ENCODE measurements around the gene GDPD4. TPM values are rescaled to one million over a fixed set of nuclear protein-coding genes. Genes with fewer than 3 reads are reported as not detected.
A peak's percentile ranks its signal among the peaks of the same experiment; 100 is the strongest.

GDPD4 gene
- total RNA-seq, 1 experiment from 2014 or later = not detected

DNA sequence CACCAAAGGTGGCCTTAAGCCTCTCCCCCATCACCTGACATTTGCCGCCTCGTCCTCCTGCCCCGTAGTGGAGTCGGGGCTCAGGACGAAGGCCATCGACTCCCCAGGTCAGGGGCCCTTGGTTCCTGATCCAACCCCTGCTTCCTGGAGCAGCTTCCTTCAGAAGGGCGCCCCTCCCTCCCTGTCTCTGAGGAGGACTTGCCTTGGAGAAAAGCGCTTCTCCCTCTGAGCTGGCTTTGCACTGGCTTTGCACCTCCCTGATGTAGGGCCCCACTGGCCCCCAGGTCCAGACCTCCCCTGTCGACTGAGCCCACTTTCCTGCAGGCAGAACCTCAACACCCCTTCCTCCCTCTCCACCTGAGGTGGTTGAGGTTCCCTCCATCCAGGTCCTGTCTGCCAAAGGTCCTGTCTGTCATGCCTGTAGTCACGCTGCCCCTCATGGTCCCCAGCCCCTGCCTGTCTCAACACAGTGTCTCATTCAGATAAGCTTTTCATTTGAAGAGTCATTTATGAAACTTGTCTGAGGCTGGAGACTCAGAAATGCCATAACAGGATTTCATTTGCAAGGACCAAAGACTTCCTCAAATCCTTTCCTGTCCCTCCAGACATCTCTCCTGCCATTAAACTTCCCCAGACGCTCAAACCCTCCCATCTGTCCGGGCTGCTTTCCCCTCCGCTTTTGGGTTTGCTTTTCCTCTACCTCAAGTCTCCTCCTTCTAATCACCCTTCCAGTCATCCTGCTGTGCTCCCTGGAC lies 95.0 kb downstream of the GDPD4 start:
- no peaks in the 10 kb centered on the region for H3K9me3 Mint-ChIP-seq (ENCODE audit: unreplicated experiment)
- peak overlapping the region; percentile 17 for H3K27ac Mint-ChIP-seq (ENCODE audit: low read depth, unreplicated experiment)
- no peaks in the 10 kb centered on the region for H3K4me1 Mint-ChIP-seq (ENCODE audit: insufficient read depth, unreplicated experiment)
- H3K36me3 Mint-ChIP-seq (ENCODE audit: insufficient read depth, unreplicated experiment) = no peaks in the 10 kb centered on the region
- TF ChIP-seq, protein P1, sequence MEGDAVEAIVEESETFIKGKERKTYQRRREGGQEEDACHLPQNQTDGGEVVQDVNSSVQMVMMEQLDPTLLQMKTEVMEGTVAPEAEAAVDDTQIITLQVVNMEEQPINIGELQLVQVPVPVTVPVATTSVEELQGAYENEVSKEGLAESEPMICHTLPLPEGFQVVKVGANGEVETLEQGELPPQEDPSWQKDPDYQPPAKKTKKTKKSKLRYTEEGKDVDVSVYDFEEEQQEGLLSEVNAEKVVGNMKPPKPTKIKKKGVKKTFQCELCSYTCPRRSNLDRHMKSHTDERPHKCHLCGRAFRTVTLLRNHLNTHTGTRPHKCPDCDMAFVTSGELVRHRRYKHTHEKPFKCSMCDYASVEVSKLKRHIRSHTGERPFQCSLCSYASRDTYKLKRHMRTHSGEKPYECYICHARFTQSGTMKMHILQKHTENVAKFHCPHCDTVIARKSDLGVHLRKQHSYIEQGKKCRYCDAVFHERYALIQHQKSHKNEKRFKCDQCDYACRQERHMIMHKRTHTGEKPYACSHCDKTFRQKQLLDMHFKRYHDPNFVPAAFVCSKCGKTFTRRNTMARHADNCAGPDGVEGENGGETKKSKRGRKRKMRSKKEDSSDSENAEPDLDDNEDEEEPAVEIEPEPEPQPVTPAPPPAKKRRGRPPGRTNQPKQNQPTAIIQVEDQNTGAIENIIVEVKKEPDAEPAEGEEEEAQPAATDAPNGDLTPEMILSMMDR (IDR thresholded peaks at IDR 0.05; ENCODE audit: unreplicated experiment) = no peak
- H3K4me3 Mint-ChIP-seq (ENCODE audit: unreplicated experiment) = no peak overlapping the region
- ChIA-PET CTCF (no interaction called here), POLR2A (no interaction called here)
- DNase-seq (ENCODE audit: unreplicated experiment) = no peak
- intact Hi-C loops (cut with micrococcal nuclease) = no loop called here
- no TSS peak for BruUV-seq (replicated peaks)
- no peaks in the 10 kb centered on the region for H3K27me3 Mint-ChIP-seq (ENCODE audit: insufficient read depth, unreplicated experiment)

DNA sequence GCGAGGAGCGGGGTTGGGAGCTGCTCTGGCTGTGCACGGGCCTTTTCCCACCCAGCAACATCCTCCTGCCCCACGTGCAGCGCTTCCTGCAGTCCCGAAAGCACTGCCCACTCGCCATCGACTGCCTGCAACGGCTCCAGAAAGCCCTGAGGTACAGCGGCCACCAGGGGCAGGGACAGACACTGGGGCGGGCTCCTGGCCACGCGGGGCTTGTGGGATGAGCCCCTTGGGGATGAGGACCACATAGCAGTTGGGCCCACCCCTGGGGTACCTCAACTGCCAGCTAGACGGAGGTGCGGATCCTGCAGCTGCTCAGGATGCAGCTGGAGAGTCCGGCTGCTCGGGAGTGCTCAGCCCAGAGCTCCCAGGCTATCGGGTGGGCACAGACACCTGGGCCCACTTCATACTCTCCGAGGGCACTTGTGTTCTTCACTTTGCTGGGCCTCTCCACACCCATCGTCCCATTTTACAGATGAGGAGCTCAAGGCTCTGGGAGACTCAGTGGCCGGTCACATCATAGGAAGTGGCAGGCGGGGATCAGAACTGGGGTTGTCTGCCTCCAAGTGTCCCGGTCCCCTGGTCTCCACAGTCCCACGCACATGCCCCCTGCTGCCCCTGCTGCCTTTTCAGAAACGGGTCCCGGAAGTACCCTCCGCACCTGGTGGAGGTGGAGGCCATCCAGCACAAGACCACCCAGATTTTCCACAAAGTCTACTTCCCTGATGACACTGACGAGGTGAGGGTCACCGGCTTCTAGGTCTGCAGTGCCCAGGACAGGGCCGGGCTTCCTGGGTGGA lies 95.8 kb downstream of the GDPD4 start:
- intact Hi-C loops (cut with micrococcal nuclease) = no loop called here
- H3K4me3 Mint-ChIP-seq (ENCODE audit: unreplicated experiment) = no peak overlapping the region
- no TSS peak for BruUV-seq (replicated peaks)
- no peaks in the 10 kb centered on the region for H3K36me3 Mint-ChIP-seq (ENCODE audit: insufficient read depth, unreplicated experiment)
- H3K27me3 Mint-ChIP-seq (ENCODE audit: insufficient read depth, unreplicated experiment) = no peaks in the 10 kb centered on the region
- H3K4me1 Mint-ChIP-seq (ENCODE audit: insufficient read depth, unreplicated experiment) = no peaks in the 10 kb centered on the region
- DNase-seq (ENCODE audit: unreplicated experiment) = no peak
- CTCF ChIA-PET = interaction anchor here (0.5 to 0.7 kb wide), 2 partner anchors 170 to 343 kb away, joined by 3 to 4 read pairs; no protein-coding TSS in a partner anchor
- POLR2A ChIA-PET = interaction anchor here (0.6 kb wide), 2 partner anchors 52 to 54 kb away, joined by 3 read pairs; no protein-coding TSS in a partner anchor
- TF ChIP-seq, protein P1 (IDR thresholded peaks at IDR 0.05; ENCODE audit: unreplicated experiment) = no peak
- no peaks in the 10 kb centered on the region for H3K9me3 Mint-ChIP-seq (ENCODE audit: unreplicated experiment)
- H3K27ac Mint-ChIP-seq (ENCODE audit: low read depth, unreplicated experiment) = no peak overlapping the region

- TF ChIP-seq, protein P1 (IDR thresholded peaks at IDR 0.05; ENCODE audit: unreplicated experiment) = no peak
- no peak overlapping the region for H3K27ac Mint-ChIP-seq (ENCODE audit: low read depth, unreplicated experiment)
- intact Hi-C loops (cut with micrococcal nuclease) = no loop called here
- POLR2A ChIA-PET = interaction anchor here (0.6 kb wide), 3 partner anchors 53 to 292 kb away, joined by 3 read pairs; no protein-coding TSS in a partner anchor
- no peaks in the 10 kb centered on the region for H3K4me1 Mint-ChIP-seq (ENCODE audit: insufficient read depth, unreplicated experiment)
- BruUV-seq (replicated peaks) = no TSS peak
- CTCF ChIA-PET = interaction anchor here (0.5 to 0.7 kb wide), 3 partner anchors 170 to 364 kb away, joined by 3 to 4 read pairs (median 3); no protein-coding TSS in a partner anchor
- H3K9me3 Mint-ChIP-seq (ENCODE audit: unreplicated experiment) = no peaks in the 10 kb centered on the region
- H3K27me3 Mint-ChIP-seq (ENCODE audit: insufficient read depth, unreplicated experiment) = no peaks in the 10 kb centered on the region
- no peak overlapping the region for H3K4me3 Mint-ChIP-seq (ENCODE audit: unreplicated experiment)
- DNase-seq (ENCODE audit: unreplicated experiment) = no peak
- H3K36me3 Mint-ChIP-seq (ENCODE audit: insufficient read depth, unreplicated experiment) = no peaks in the 10 kb centered on the region
Observed at GRCh38 chr11:77204754-77205466, 96.6 kb downstream of the GDPD4 start.
